Upper lobe of right lung (tissue), 1 donor: ENCODE data around the gene HSP90AA1. TPM values are rescaled to one million over a fixed set of nuclear protein-coding genes. Genes with fewer than 3 reads are reported as not detected.

Source experiments
- ATAC-seq: fragments of 200-7000 bp; cut with Tn5 transposase; one replicate; pipeline ENCODE4 v1.9.1; 2020; ENCODE audit warnings: mild to moderate bottlenecking, moderate library complexity
- DNase-seq: peaks from one replicate; pipeline ENCODE4 v3.0.0-alpha.2; 2020
- H3K27ac ChIP-seq: fragments of 200-600 bp; one replicate; pipeline ENCODE4 v1.8.0; 2022
- H3K27me3 ChIP-seq: fragments of 200-600 bp; one replicate; pipeline ENCODE4 v1.8.0; 2022; ENCODE audit warnings: mild to moderate bottlenecking
- H3K36me3 ChIP-seq: fragments of 200-600 bp; one replicate; pipeline ENCODE4 v1.8.0; 2022
- H3K4me1 ChIP-seq: fragments of 200-600 bp; one replicate; pipeline ENCODE4 v1.8.0; 2022
- H3K4me3 ChIP-seq: fragments of 200-600 bp; one replicate; pipeline ENCODE4 v1.8.0; 2022; ENCODE audit warnings: mild to moderate bottlenecking
- H3K9me3 ChIP-seq: fragments of 200-600 bp; one replicate; pipeline ENCODE4 v1.8.0; 2022
- intact Hi-C: fragments of 100-400 bp; cut with DNase I; formaldehyde crosslinking; loops from one replicate; pipeline ENCODE4 v1.11.0; 2022
- total RNA-seq: library from RNA; stranded (reverse); fragmentation: NEBNext Ultra II Directional; extraction: Animal tissue kit (Norgen Biotek cat#: 25700); gene quantifications from one replicate; pipeline ENCODE4 v1.2.1, GENCODE V29; 2021
- TF ChIP-seq, protein P1 (sequence below): fragments of 200-600 bp; IDR thresholded peaks from one replicate; pipeline ENCODE4 v1.8.0; 2022; ENCODE audit warnings: antibody characterized with exemption
- donor health status: DM: no; HTN: yes; CAD: no; lungs with severe emphysema.

Gene HSP90AA1
- total RNA-seq, 1 donor from 2014 or later = 490 TPM

DNA sequence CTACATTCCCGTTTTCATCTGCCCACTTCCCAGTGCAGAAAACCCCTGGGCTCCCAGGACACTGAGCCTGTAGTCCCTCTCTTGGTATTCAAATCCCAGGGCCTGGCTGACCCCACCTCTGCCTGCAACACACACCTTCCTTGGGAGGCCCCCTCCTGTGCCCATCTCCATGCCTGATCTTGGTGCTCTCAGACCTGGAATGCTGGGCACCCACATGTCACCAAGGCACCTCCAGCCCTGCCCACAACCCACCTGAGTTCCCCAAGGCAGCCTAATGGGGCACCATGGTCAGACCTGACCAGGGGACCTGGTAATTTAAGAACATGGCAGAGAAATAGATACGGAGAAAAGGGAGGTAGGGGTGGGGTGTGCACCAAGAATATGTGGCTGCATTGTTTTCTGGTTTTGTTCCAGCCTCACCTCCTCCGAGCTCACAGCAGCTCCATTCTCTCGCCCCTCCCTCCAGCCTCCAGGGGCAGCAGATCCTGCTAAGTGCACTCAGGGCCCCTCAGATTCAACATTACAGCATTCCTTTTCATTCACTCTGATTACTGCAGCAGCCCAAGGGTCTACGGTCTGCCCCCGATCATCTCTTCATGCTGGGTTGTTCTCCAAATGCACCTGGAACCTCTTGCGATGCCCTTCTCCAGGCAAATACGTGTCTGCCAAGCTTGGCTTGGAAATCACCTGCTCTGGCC, 9.2 kb upstream of the HSP90AA1 start:
- Histone ChIP-seq H3K27ac (no peak overlapping the region), H3K27me3 (no peaks in the 10 kb centered on the region), H3K4me3 (no peak overlapping the region), H3K9me3 (no peaks in the 10 kb centered on the region), H3K36me3 (no peaks in the 10 kb centered on the region), H3K4me1 (peaks cover 4% of the 10 kb centered on the region)
- DNase-seq (peak; percentile 41), ATAC-seq (no peak)
- TF ChIP-seq, protein P1, sequence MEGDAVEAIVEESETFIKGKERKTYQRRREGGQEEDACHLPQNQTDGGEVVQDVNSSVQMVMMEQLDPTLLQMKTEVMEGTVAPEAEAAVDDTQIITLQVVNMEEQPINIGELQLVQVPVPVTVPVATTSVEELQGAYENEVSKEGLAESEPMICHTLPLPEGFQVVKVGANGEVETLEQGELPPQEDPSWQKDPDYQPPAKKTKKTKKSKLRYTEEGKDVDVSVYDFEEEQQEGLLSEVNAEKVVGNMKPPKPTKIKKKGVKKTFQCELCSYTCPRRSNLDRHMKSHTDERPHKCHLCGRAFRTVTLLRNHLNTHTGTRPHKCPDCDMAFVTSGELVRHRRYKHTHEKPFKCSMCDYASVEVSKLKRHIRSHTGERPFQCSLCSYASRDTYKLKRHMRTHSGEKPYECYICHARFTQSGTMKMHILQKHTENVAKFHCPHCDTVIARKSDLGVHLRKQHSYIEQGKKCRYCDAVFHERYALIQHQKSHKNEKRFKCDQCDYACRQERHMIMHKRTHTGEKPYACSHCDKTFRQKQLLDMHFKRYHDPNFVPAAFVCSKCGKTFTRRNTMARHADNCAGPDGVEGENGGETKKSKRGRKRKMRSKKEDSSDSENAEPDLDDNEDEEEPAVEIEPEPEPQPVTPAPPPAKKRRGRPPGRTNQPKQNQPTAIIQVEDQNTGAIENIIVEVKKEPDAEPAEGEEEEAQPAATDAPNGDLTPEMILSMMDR = no peak
- intact Hi-C loops = loop anchor here (10.0 kb wide), 1 partner anchor 131 kb away; the partner anchor contains the start of gene DYNC1H1

DNA sequence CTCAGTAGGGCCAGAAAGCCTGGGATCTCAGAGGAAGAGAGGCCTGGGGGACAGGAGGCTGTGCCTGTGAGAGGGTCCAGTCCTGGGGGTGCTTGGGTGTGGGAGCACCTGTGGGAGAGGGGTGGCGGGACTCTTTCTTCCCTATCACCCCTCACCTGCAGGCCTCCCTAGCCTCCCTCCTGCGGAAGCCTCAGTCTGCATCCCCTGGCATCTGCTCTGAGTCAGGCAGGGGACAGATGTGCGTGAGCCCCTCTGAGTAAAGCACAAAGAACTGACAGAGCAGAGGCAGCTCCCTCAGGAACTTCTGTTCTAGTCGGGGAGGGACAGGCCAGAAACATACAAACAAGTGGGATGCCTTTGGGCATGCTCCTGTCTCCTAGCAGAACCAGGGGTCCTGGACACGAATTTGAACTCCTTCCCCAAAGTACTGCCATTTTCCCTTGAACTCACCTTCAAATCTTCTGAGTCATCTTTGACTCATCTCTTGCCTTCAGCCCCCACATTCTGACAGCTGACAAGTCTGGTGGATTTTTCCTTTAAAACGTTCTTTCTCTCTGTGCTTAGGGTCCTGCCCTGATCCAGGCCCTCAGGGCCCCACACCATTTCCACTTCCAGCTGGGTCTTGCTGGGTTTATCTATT, 8.5 kb upstream of the HSP90AA1 start:
- intact Hi-C loops = loop anchor here (10.0 kb wide), 1 partner anchor 131 kb away; the partner anchor contains the start of gene DYNC1H1
- H3K9me3 ChIP-seq = no peaks in the 10 kb centered on the region
- peak; percentile 13 for ATAC-seq
- H3K4me1 ChIP-seq = peaks cover 4% of the 10 kb centered on the region
- TF ChIP-seq, protein P1 = no peak
- no peak overlapping the region for H3K27ac ChIP-seq
- no peaks in the 10 kb centered on the region for H3K27me3 ChIP-seq
- DNase-seq = no peak
- H3K4me3 ChIP-seq = no peak overlapping the region
- no peaks in the 10 kb centered on the region for H3K36me3 ChIP-seq

DNA sequence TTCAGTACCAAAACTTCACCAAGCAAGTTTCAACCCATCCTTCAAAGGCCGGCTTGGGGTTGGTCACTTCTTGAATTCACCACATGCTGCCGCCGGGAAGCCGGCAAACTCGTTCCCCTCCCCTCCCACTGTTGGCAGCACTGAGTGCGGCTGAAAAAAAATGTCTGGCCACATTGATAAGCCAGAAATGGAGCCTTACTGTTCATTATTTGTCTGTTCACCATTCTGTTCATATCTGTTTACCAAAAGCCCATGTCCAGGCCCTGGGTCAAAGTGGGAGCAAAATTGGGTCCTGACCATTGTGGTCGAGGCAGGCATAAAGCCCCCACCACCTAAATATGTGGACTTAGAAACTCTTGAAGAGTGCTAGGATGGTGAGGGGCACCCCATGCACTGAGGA, 7.3 kb upstream of the HSP90AA1 start:
- intact Hi-C loops = loop anchor here (10.0 kb wide), 1 partner anchor 129 kb away; the partner anchor contains the start of gene DYNC1H1
- TF ChIP-seq, protein P1 = no peak

DNA sequence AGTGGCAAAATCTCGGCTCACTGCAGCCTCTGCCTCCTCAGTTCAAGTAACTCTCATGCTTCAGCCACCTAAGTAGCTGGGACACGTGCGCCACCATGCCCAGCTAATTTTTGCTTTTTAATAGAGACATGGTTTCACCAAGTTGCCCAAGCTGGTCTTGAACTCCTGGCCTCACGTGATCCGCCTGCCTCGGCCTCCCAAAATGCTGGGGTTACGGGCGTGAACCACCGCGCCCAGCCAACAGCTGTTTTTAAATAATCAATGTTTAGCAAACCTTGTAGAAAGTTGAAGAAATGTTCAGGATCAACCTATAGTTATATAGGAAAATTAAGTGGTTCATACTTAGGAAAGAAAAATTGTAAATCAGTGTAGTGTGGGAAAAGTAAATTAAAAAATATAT, 6.0 kb upstream of the HSP90AA1 start:
- Histone ChIP-seq H3K9me3 (no peaks in the 10 kb centered on the region), H3K27ac (no peak overlapping the region), H3K4me3 (no peak overlapping the region), H3K4me1 (peaks cover 21% of the 10 kb centered on the region), H3K27me3 (no peaks in the 10 kb centered on the region), H3K36me3 (no peaks in the 10 kb centered on the region)
- DNase-seq = peak; percentile 21
- ATAC-seq = no peak
- TF ChIP-seq, protein P1 = no peak
- intact Hi-C loops = loop anchor here (10.0 kb wide), 1 partner anchor 128 kb away; the partner anchor contains the start of gene DYNC1H1

More for the DNA sequence above, 7.3 kb upstream of the HSP90AA1 start:
- Histone ChIP-seq H3K9me3 (no peaks in the 10 kb centered on the region), H3K27ac (no peak overlapping the region), H3K4me1 (peaks cover 8% of the 10 kb centered on the region), H3K36me3 (no peaks in the 10 kb centered on the region), H3K4me3 (no peak overlapping the region), H3K27me3 (no peaks in the 10 kb centered on the region)
- no peak for ATAC-seq
- DNase-seq = no peak

DNA sequence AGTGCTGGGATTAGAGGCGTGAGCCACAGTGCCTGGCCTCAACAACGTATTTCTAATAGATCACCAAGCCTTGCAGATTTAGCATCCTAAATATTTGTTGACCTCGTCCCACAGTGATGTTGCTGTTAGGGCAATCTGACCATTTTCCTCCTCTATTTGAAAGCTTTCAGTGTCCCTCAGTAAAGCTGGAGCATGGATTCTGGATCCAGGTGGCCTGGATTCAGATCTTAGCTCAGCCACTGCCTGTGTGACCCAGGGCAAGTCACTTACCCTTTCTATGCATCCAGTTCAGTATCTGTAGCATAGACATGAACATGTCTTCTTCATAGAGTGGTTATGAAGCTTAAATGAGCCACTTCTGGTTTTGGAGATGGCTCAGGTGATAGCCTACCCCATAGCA, 3.9 kb upstream of the HSP90AA1 start:
- TF ChIP-seq, protein P1 = no peak
- Histone ChIP-seq H3K9me3 (no peaks in the 10 kb centered on the region), H3K36me3 (peaks cover under 1% of the 10 kb centered on the region), H3K4me3 (no peak overlapping the region), H3K27ac (no peak overlapping the region), H3K4me1 (peaks cover 19% of the 10 kb centered on the region), H3K27me3 (no peaks in the 10 kb centered on the region)
- DNase-seq (peak; percentile 11), ATAC-seq (no peak)
- intact Hi-C loops = loop anchor here (10.0 kb wide), 1 partner anchor 126 kb away; the partner anchor contains the start of gene DYNC1H1
